Measurements from ENCODE around the gene ZNF83.

- TF ChIP-seq CTCF (IDR thresholded peaks at IDR 0.05 in 8 of 11, conservative IDR thresholded peaks at IDR 0.05 in 3 of 11) (no peak), POLR2A (IDR thresholded peaks at IDR 0.05) (no peak), POLR2AphosphoS5 (IDR thresholded peaks at IDR 0.05) (no peak)
These were observed 26.3 kb upstream of the ZNF83 start for GRCh38 chr19:52664461-52664860.

Data from spleen (tissue), 7 donors.